HUES64 (cell line): Measurements from ENCODE around the gene ZDHHC8.

Experiments used
- H3K27ac ChIP-seq: 2 replicates; pipeline ENCODE4 v1.7.0; 2013; ENCODE audit warnings: low read depth, low read length, inconsistent platforms
- H3K27me3 ChIP-seq: 2 replicates; pipeline ENCODE4 v1.6.1; 2013; ENCODE audit warnings: mild to moderate bottlenecking, low read length; ENCODE audit not compliant: insufficient read depth
- H3K36me3 ChIP-seq: 2 replicates; pipeline ENCODE4 v1.6.1; 2013; ENCODE audit warnings: mild to moderate bottlenecking, low read length; ENCODE audit not compliant: insufficient read depth
- H3K4me1 ChIP-seq: 2 replicates; pipeline ENCODE4 v1.6.1; 2013; ENCODE audit warnings: mild to moderate bottlenecking, low read length, moderate library complexity; ENCODE audit not compliant: insufficient read depth
- H3K4me3 ChIP-seq: 2 replicates; pipeline ENCODE4 v1.5.1; 2013; ENCODE audit warnings: mild to moderate bottlenecking, low read length, moderate library complexity
- H3K9ac ChIP-seq: 2 replicates; pipeline ENCODE4 v1.6.1; 2013; ENCODE audit warnings: mild to moderate bottlenecking, low read depth, low read length
- H3K9me3 ChIP-seq: 2 replicates; pipeline ENCODE4 v1.6.1; 2013; ENCODE audit warnings: low read depth, low read length; ENCODE audit not compliant: insufficient read depth
- WGBS: fragments of 150-250, 120-280 bp; methylation state at CpG from one replicate; pipeline ENCODE4 v1.1.7; 2013; ENCODE audit warnings: missing lambda C conversion rate; 5-methylcytosine and 5-hydroxymethylcytosine counted together

Gene ZDHHC8

GRCh38 chr22:20142711-20143621 is 11.4 kb downstream of the ZDHHC8 start:
- Histone ChIP-seq H3K9ac (no peak overlapping the region), H3K9me3 (no peaks in the 10 kb centered on the region), H3K4me1 (no peaks in the 10 kb centered on the region), H3K4me3 (no peak overlapping the region), H3K27me3 (no peaks in the 10 kb centered on the region), H3K36me3 (peaks cover 4% of the 10 kb centered on the region; the same call in 1 of the 2 replicates), H3K27ac (no peak overlapping the region)
- 96% methylated on average over 65 of the region's 65 CpGs for WGBS

GRCh38 chr22:20143883-20144665 is 12.5 kb downstream of the ZDHHC8 start:
- H3K27me3 ChIP-seq = no peaks in the 10 kb centered on the region
- H3K4me1 ChIP-seq = no peaks in the 10 kb centered on the region
- peaks cover 4% of the 10 kb centered on the region; the same call in 1 of the 2 replicates for H3K36me3 ChIP-seq
- no peak overlapping the region for H3K27ac ChIP-seq
- no peak overlapping the region for H3K9ac ChIP-seq
- no peak overlapping the region for H3K4me3 ChIP-seq
- 94% methylated on average over 19 of the region's 19 CpGs for WGBS
- no peaks in the 10 kb centered on the region for H3K9me3 ChIP-seq

- Histone ChIP-seq H3K27me3 (no peaks in the 10 kb centered on the region), H3K36me3 (0 out of 2 replicates have a peak, but pooled peaks cover 2% of the 10 kb centered on the region), H3K9me3 (no peaks in the 10 kb centered on the region), H3K4me3 (no peak overlapping the region), H3K9ac (no peak overlapping the region), H3K4me1 (no peaks in the 10 kb centered on the region), H3K27ac (no peak overlapping the region)
- WGBS = 95% methylated on average over 22 of the region's 22 CpGs
These were observed 13.7 kb downstream of the ZDHHC8 start for GRCh38 chr22:20145206-20145831.

GRCh38 chr22:20145832-20146223 is 14.2 kb downstream of the ZDHHC8 start:
- Histone ChIP-seq H3K9me3 (no peaks in the 10 kb centered on the region), H3K27me3 (no peaks in the 10 kb centered on the region), H3K27ac (no peak overlapping the region), H3K36me3 (0 out of 2 replicates have a peak, but pooled peaks cover 2% of the 10 kb centered on the region), H3K4me3 (no peak overlapping the region), H3K9ac (no peak overlapping the region), H3K4me1 (no peaks in the 10 kb centered on the region)
- 93% methylated on average over 21 of the region's 21 CpGs for WGBS

- H3K27me3 ChIP-seq = no peaks in the 10 kb centered on the region
- H3K4me1 ChIP-seq = no peaks in the 10 kb centered on the region
- no peaks in the 10 kb centered on the region for H3K9me3 ChIP-seq
- H3K36me3 ChIP-seq = 0 out of 2 replicates have a peak, but pooled peaks cover 2% of the 10 kb centered on the region
- no peak overlapping the region for H3K27ac ChIP-seq
- no peak overlapping the region for H3K9ac ChIP-seq
- WGBS = 93% methylated on average over 22 of the region's 22 CpGs
- no peak overlapping the region for H3K4me3 ChIP-seq
These were observed 15.2 kb downstream of the ZDHHC8 start for GRCh38 chr22:20146777-20147176.

- 95% methylated on average over 12 of the region's 14 CpGs for WGBS
- Histone ChIP-seq H3K9ac (no peak overlapping the region), H3K36me3 (0 out of 2 replicates have a peak, but pooled peaks cover 2% of the 10 kb centered on the region), H3K4me1 (no peaks in the 10 kb centered on the region), H3K27ac (no peak overlapping the region), H3K9me3 (no peaks in the 10 kb centered on the region), H3K4me3 (no peak overlapping the region), H3K27me3 (no peaks in the 10 kb centered on the region)
These were observed 15.8 kb downstream of the ZDHHC8 start for GRCh38 chr22:20147237-20147988.

- Histone ChIP-seq H3K4me3 (no peak overlapping the region), H3K4me1 (no peaks in the 10 kb centered on the region), H3K27ac (no peak overlapping the region), H3K9ac (no peak overlapping the region), H3K36me3 (0 out of 2 replicates have a peak, but pooled peaks cover 1% of the 10 kb centered on the region), H3K27me3 (no peaks in the 10 kb centered on the region), H3K9me3 (no peaks in the 10 kb centered on the region)
- 96% methylated on average over 18 of the region's 18 CpGs for WGBS
These were observed 16.8 kb downstream of the ZDHHC8 start for GRCh38 chr22:20148414-20148813.

- no peaks in the 10 kb centered on the region for H3K27me3 ChIP-seq
- no peaks in the 10 kb centered on the region for H3K9me3 ChIP-seq
- H3K4me1 ChIP-seq = 0 out of 2 replicates have a peak, but pooled peaks cover 5% of the 10 kb centered on the region
- H3K27ac ChIP-seq = no peak overlapping the region
- 90% methylated on average over 32 of the region's 32 CpGs for WGBS
- H3K4me3 ChIP-seq = no peak overlapping the region
- no peak overlapping the region for H3K9ac ChIP-seq
- H3K36me3 ChIP-seq = no peaks in the 10 kb centered on the region
These were observed 17.9 kb downstream of the ZDHHC8 start for GRCh38 chr22:20149257-20150250.

GRCh38 chr22:20150381-20151275 is 19.0 kb downstream of the ZDHHC8 start, which contains the start of gene CCDC188:
Gene CCDC188 (minus strand): TSS chr22:20151055. CDS start chr22:20150986, 69 bp downstream.
- Histone ChIP-seq H3K27me3 (no peaks in the 10 kb centered on the region), H3K9me3 (no peaks in the 10 kb centered on the region), H3K4me1 (0 out of 2 replicates have a peak, but pooled peaks cover 5% of the 10 kb centered on the region), H3K27ac (no peak within 1 kb of the TSS), H3K4me3 (no peak within 1 kb of the TSS), H3K36me3 (no peaks in the 10 kb centered on the region), H3K9ac (no peak within 1 kb of the TSS)
- 88% methylated on average over 13 of the region's 14 CpGs for WGBS
